ENCODE data around the gene ETV2.
A peak's percentile ranks its signal among the peaks of the same experiment; 100 is the strongest.

Gene ETV2

GRCh38 chr19:35612559-35613321 is 28.8 kb upstream of the ETV2 start, which contains the start of gene HAUS5:
Gene HAUS5, plus strand, starts transcription at chr19:35612735. Its CDS starts 60 bp downstream, at chr19:35612795.
- DNase-seq (ENCODE audit: extremely low spot score): peak; percentile 99
- ChIA-PET CTCF (interaction anchor here (0.6 to 0.7 kb wide), 2 partner anchors 40 to 64 kb away, joined by 4 to 6 read pairs; no protein-coding TSS in a partner anchor), POLR2A (interaction anchor here (0.6 to 2.8 kb wide), 11 partner anchors 11 to 135 kb away, joined by 3 to 16 read pairs (median 5); partner anchors contain the start of genes COX6B1 and LIN37)
- TF ChIP-seq ARNT (IDR thresholded peaks at IDR 0.05): no peak
- TF ChIP-seq L3MBTL2 (conservative IDR thresholded peaks at IDR 0.05): peak; percentile 93

GRCh38 chr19:35613574-35613973 is 28.0 kb upstream of the ETV2 start:
- no peak for DNase-seq (ENCODE audit: extremely low spot score)
- TF ChIP-seq ELF4 (IDR thresholded peaks at IDR 0.05) (no peak), CTBP1 (IDR thresholded peaks at IDR 0.05; ENCODE audit: borderline replicate concordance) (no peak), L3MBTL2 (conservative IDR thresholded peaks at IDR 0.05) (no peak), FOXM1 (IDR thresholded peaks at IDR 0.05; ENCODE audit: borderline replicate concordance) (no peak), FOXA1 (IDR thresholded peaks at IDR 0.05) (no peak), NFRKB (IDR thresholded peaks at IDR 0.05) (no peak), HDGF (IDR thresholded peaks at IDR 0.05; ENCODE audit: borderline replicate concordance) (no peak)
- CTCF ChIA-PET: interaction anchor here (0.6 to 0.7 kb wide), 2 partner anchors 16 to 65 kb away, joined by 4 to 6 read pairs; no protein-coding TSS in a partner anchor
- POLR2A ChIA-PET: interaction anchor here (0.9 to 2.8 kb wide), 8 partner anchors 9 to 131 kb away, joined by 3 to 16 read pairs (median 6); partner anchors contain the start of gene COX6B1

DNA sequence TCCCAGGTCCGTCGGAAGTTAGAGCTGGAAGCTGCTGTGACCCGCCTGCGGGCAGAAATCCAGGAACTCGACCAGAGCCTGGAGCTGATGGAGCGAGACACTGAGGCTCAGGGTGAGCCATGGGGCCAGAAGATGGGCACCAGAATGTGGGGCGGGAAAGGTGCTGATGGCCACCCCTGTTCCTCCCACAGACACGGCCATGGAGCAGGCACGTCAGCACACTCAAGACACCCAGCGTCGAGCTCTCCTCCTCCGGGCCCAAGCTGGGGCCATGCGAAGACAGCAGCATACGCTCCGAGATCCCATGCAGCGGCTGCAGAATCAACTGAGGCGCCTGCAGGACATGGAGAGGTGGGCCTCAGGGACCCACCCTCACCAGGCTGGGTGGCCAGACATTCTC is 26.5 kb upstream of the ETV2 start:
- TF ChIP-seq L3MBTL2 (conservative IDR thresholded peaks at IDR 0.05) (no peak), TARDBP (IDR thresholded peaks at IDR 0.05) (no peak), FOXM1 (IDR thresholded peaks at IDR 0.05; ENCODE audit: borderline replicate concordance) (no peak), HDGF (IDR thresholded peaks at IDR 0.05; ENCODE audit: borderline replicate concordance) (no peak), FOXK2 (IDR thresholded peaks at IDR 0.05) (no peak), SUZ12 (IDR thresholded peaks at IDR 0.05) (no peak), BHLHE40 (IDR thresholded peaks at IDR 0.05; ENCODE audit: borderline replicate concordance) (no peak), SP1 (IDR thresholded peaks at IDR 0.05) (no peak), LEF1 (IDR thresholded peaks at IDR 0.05; ENCODE audit: borderline replicate concordance) (no peak), PKNOX1 (IDR thresholded peaks at IDR 0.05) (no peak), NFRKB (IDR thresholded peaks at IDR 0.05) (no peak), ELF4 (IDR thresholded peaks at IDR 0.05) (no peak), FOXA1 (IDR thresholded peaks at IDR 0.05) (no peak), ZNF384 (IDR thresholded peaks at IDR 0.05) (no peak), ARNT (IDR thresholded peaks at IDR 0.05) (no peak), CTBP1 (IDR thresholded peaks at IDR 0.05; ENCODE audit: borderline replicate concordance) (no peak)
- no peak for DNase-seq (ENCODE audit: extremely low spot score)
- ChIA-PET CTCF (no interaction called here), POLR2A (no interaction called here)

DNA sequence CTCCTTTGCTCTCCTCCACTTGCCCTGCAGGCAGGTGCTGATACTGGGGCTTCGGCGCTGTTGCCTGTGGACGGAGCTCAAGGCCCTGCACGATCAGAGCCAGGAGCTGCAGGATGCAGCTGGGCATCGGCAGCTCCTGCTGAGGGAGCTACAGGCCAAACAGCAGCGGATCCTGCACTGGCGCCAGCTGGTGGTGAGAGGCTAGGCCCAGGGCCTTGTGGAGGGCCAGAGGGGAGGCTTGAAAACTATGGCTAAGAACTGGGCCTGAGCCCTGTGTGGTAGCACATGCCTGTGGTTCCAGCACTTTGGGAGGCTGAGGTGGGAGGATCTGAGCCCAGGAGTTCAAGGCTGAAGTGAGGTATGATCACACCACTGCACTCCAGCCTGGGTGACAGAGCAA is 22.7 kb upstream of the ETV2 start:
- CTCF ChIA-PET: no interaction called here
- no peak for TF ChIP-seq ARNT (IDR thresholded peaks at IDR 0.05)
- POLR2A ChIA-PET: no interaction called here
- DNase-seq (ENCODE audit: extremely low spot score): no peak

- POLR2A ChIA-PET: no interaction called here
- TF ChIP-seq BHLHE40 (IDR thresholded peaks at IDR 0.05; ENCODE audit: borderline replicate concordance) (no peak), TARDBP (IDR thresholded peaks at IDR 0.05) (no peak), PKNOX1 (IDR thresholded peaks at IDR 0.05) (no peak), L3MBTL2 (conservative IDR thresholded peaks at IDR 0.05) (no peak), CTBP1 (IDR thresholded peaks at IDR 0.05; ENCODE audit: borderline replicate concordance) (no peak), SUZ12 (IDR thresholded peaks at IDR 0.05) (no peak), FOXK2 (IDR thresholded peaks at IDR 0.05) (no peak), FOXM1 (IDR thresholded peaks at IDR 0.05; ENCODE audit: borderline replicate concordance) (no peak)
- CTCF ChIA-PET: no interaction called here
- no peak for DNase-seq (ENCODE audit: extremely low spot score)
Measured at GRCh38 chr19:35619290-35619923, 22.1 kb upstream of the ETV2 start.

DNA sequence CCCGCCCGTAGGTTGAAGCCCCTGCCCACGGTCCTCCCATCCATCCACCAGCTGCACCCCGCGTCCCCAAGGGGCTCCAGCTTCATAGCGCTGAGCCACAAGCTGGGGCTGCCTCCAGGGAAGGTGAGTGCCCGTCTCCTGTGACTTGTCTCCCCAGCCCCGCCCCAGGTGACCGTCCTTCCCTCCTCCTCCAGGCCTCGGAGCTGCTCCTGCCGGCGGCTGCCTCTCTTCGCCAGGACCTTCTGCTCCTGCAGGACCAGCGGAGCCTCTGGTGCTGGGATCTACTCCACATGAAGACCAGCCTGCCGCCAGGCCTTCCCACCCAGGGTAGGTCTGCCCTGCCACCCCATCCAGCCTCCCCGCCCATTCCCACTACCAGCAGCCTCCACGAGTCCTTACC is 21.5 kb upstream of the ETV2 start:
- TF ChIP-seq LEF1 (IDR thresholded peaks at IDR 0.05; ENCODE audit: borderline replicate concordance) (no peak), FOXM1 (IDR thresholded peaks at IDR 0.05; ENCODE audit: borderline replicate concordance) (no peak), TARDBP (IDR thresholded peaks at IDR 0.05) (no peak), FOXA1 (IDR thresholded peaks at IDR 0.05) (no peak), SP1 (IDR thresholded peaks at IDR 0.05) (no peak), ARNT (IDR thresholded peaks at IDR 0.05) (no peak), BHLHE40 (IDR thresholded peaks at IDR 0.05; ENCODE audit: borderline replicate concordance) (no peak), CTBP1 (IDR thresholded peaks at IDR 0.05; ENCODE audit: borderline replicate concordance) (no peak), SUZ12 (IDR thresholded peaks at IDR 0.05) (no peak), L3MBTL2 (conservative IDR thresholded peaks at IDR 0.05) (no peak), FOXK2 (IDR thresholded peaks at IDR 0.05) (no peak), ZNF384 (IDR thresholded peaks at IDR 0.05) (no peak), ELF4 (IDR thresholded peaks at IDR 0.05) (no peak), HDGF (IDR thresholded peaks at IDR 0.05; ENCODE audit: borderline replicate concordance) (no peak), PKNOX1 (IDR thresholded peaks at IDR 0.05) (no peak)
- no peak for DNase-seq (ENCODE audit: extremely low spot score)
- CTCF ChIA-PET: no interaction called here
- POLR2A ChIA-PET: no interaction called here
